Skeletal muscle satellite cell (primary cell): ENCODE results near the gene ZNF692.
"Not testable (repeated sequence)": the region's sequence is repeated elsewhere in the genome, so short reads cannot be mapped to it uniquely, and the experiment has no call there.

Experiments used
- H3K27me3 ChIP-seq: 2 replicates; pipeline ENCODE4 v1.7.0; 2013; ENCODE audit warnings: low read length; ENCODE audit not compliant: control insufficient read depth, insufficient read depth
- H3K36me3 ChIP-seq: 2 replicates; pipeline ENCODE4 v1.7.0; 2013; ENCODE audit warnings: mild to moderate bottlenecking, control low read depth, low read length; ENCODE audit not compliant: insufficient read depth
- H3K4me1 ChIP-seq: 2 replicates; pipeline ENCODE4 v1.7.0; 2013; ENCODE audit warnings: low read length; ENCODE audit not compliant: control insufficient read depth, insufficient read depth
- H3K4me2 ChIP-seq: 2 replicates; pipeline ENCODE4 v1.7.0; 2013; ENCODE audit warnings: mild to moderate bottlenecking, low read length
- H3K4me3 ChIP-seq: 2 replicates; pipeline ENCODE4 v1.7.0; 2013; ENCODE audit warnings: low read length
- H3K9ac ChIP-seq: 2 replicates; pipeline ENCODE4 v1.7.0; 2013; ENCODE audit warnings: mild to moderate bottlenecking, low read depth, low read length, moderate library complexity
- H3K9me3 ChIP-seq: replicated peaks from 2 replicates; pipeline ENCODE4 v1.7.0; 2013; ENCODE audit warnings: mild to moderate bottlenecking, control low read depth, low read length

ZNF692 gene

GRCh38 chr1:248810727-248811513 is 48.0 kb downstream of the ZNF692 start:
- Histone ChIP-seq H3K4me2 (no peak overlapping the region), H3K27me3 (no peaks in the 10 kb centered on the region), H3K9ac (no peak overlapping the region), H3K36me3 (peaks cover 39% of the 10 kb centered on the region), H3K4me3 (no peak overlapping the region), H3K9me3 (no peaks in the 10 kb centered on the region), H3K4me1 (peaks cover 7% of the 10 kb centered on the region)

GRCh38 chr1:248810000-248810726 is 48.7 kb downstream of the ZNF692 start:
- no peak overlapping the region for H3K4me2 ChIP-seq
- no peak overlapping the region for H3K4me3 ChIP-seq
- H3K4me1 ChIP-seq: peaks cover 7% of the 10 kb centered on the region
- no peaks in the 10 kb centered on the region for H3K9me3 ChIP-seq
- no peak overlapping the region for H3K9ac ChIP-seq
- H3K27me3 ChIP-seq: no peaks in the 10 kb centered on the region
- H3K36me3 ChIP-seq: peaks cover 32% of the 10 kb centered on the region

- peaks cover 7% of the 10 kb centered on the region for H3K4me1 ChIP-seq
- H3K9ac ChIP-seq: no peak overlapping the region
- no peaks in the 10 kb centered on the region for H3K9me3 ChIP-seq
- H3K4me2 ChIP-seq: no peak overlapping the region
- H3K36me3 ChIP-seq: peaks cover 19% of the 10 kb centered on the region
- no peaks in the 10 kb centered on the region for H3K27me3 ChIP-seq
- H3K4me3 ChIP-seq: no peak overlapping the region
Observed at GRCh38 chr1:248808876-248809275, 50.0 kb downstream of the ZNF692 start.

GRCh38 chr1:248807067-248807737 is 51.7 kb downstream of the ZNF692 start:
- H3K27me3 ChIP-seq: no peaks in the 10 kb centered on the region
- no peaks in the 10 kb centered on the region for H3K9me3 ChIP-seq
- peaks cover 3% of the 10 kb centered on the region for H3K36me3 ChIP-seq
- H3K4me3 ChIP-seq: no peak overlapping the region
- H3K4me1 ChIP-seq: peaks cover 7% of the 10 kb centered on the region
- no peak overlapping the region for H3K4me2 ChIP-seq
- no peak overlapping the region for H3K9ac ChIP-seq

- Histone ChIP-seq H3K4me3 (no peak overlapping the region), H3K4me2 (no peak overlapping the region), H3K36me3 (no peaks in the 10 kb centered on the region), H3K4me1 (peaks cover 4% of the 10 kb centered on the region), H3K9me3 (no peaks in the 10 kb centered on the region), H3K9ac (no peak overlapping the region), H3K27me3 (no peaks in the 10 kb centered on the region)
Observed at GRCh38 chr1:248805876-248806275, 53.0 kb downstream of the ZNF692 start.

DNA sequence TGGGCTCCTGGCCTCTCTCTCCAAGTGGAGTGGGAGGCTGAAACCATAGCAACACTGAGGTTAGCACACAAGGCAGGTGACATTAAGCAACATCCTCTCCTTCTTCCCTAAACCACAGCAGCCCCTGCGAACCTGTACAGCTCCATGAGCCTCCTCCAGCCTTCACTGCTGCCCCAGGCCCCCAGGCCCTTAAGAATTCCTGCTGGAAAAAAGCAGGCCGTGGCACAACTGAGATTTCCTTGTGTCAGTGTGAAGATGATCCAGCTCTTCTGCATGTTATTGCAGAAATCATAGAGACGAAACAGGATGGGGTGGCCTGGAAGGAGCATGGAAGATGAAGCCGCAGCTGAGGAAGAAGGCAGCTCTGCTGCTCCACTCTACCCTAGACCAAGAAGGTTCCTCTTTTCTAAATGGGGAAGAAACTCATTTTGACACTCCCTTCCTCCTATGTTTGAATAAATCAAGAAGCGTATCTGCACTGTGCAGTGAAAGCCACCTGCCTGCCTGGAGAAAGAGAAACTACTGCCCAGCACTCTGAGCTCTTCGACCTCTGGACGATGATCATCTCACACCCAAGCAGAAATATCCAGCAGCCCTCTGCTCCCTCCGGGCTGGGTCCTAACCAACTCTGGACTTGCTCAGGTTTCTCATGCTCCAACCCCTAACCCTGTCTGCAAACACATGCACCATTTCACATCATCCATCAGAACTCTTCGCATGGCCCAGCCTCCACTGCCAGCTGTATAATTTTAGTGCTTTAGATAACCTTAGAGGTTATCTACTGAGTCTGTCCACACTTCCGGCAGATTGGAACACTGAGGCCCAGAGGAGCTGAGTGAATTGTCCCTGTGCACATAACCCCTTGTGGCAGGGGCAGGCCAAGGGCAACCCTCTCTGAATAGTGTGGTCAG is 53.9 kb downstream of the ZNF692 start:
- Histone ChIP-seq H3K36me3 (no peaks in the 10 kb centered on the region), H3K9ac (no peak overlapping the region), H3K27me3 (no peaks in the 10 kb centered on the region), H3K4me2 (no peak overlapping the region), H3K4me3 (no peak overlapping the region), H3K9me3 (no peaks in the 10 kb centered on the region), H3K4me1 (no peaks in the 10 kb centered on the region)

DNA sequence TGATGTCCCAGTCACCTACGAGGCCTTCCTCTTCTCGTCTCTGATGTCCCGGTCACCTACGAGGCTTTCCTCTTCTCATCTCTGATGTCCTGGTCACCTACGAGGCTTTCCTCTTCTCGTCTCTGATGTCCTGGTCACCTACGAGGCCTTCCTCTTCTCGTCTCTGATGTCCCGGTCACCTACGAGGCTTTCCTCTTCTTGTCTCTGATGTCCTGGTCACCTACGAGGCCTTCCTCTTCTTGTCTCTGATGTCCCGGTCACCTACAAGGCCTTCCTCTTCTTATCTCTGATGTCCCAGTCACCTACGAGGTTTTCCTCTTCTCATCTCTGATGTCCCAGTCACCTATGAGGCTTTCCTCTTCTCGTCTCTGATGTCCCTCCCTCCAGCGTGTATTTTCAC is 55.4 kb downstream of the ZNF692 start:
- H3K27me3 ChIP-seq, H3K9ac ChIP-seq, H3K4me2 ChIP-seq, H3K36me3 ChIP-seq, H3K4me3 ChIP-seq, H3K4me1 ChIP-seq, H3K9me3 ChIP-seq: not testable (repeated sequence)

- H3K4me1 ChIP-seq: no peaks in the 10 kb centered on the region
- H3K4me3 ChIP-seq: no peak overlapping the region
- no peaks in the 10 kb centered on the region for H3K36me3 ChIP-seq
- no peak overlapping the region for H3K9ac ChIP-seq
- no peaks in the 10 kb centered on the region for H3K9me3 ChIP-seq
- no peak overlapping the region for H3K4me2 ChIP-seq
- peaks cover under 1% of the 10 kb centered on the region for H3K27me3 ChIP-seq
Observed at GRCh38 chr1:248802454-248802853, 56.4 kb downstream of the ZNF692 start.

DNA sequence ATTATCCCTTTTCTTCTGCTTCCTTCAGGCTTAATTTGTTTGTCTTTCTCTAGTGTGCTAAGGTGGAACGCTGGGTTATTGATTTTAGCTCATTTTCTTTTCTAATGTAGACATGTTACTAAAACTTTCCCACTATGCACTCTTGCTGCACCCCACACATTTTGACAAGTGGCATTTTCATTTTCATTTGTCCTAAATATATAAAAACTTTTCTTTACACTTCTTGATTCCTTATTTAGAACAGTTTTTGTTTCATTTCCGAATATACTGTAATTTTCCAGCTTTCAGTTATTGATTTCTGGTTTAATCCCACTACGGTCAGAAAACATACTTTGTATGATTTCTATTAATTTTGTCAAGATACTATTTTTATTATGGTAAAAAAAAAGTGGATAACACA is 58.4 kb downstream of the ZNF692 start:
- Histone ChIP-seq H3K9ac (no peak overlapping the region), H3K4me1 (no peaks in the 10 kb centered on the region), H3K9me3 (no peaks in the 10 kb centered on the region), H3K4me3 (no peak overlapping the region), H3K4me2 (no peak overlapping the region), H3K36me3 (no peaks in the 10 kb centered on the region), H3K27me3 (peaks cover 3% of the 10 kb centered on the region)
